AG10803 (cell line): ENCODE results near the gene PRSS33.

Source experiments
- DNase-seq: peaks from one replicate; pipeline ENCODE4 v3.0.0; 2010; ENCODE audit warnings: low read depth
- H3K4me3 ChIP-seq: 2 replicates; pipeline ENCODE4 v1.5.1; 2011; ENCODE audit warnings: mild to moderate bottlenecking, low read length, control low read depth
- TF ChIP-seq, protein P1 (sequence below): conservative IDR thresholded peaks from 2 replicates; pipeline ENCODE4 v1.5.1; 2011; ENCODE audit warnings: mild to moderate bottlenecking, low read length, control low read depth, inconsistent platforms

PRSS33 gene

DNA sequence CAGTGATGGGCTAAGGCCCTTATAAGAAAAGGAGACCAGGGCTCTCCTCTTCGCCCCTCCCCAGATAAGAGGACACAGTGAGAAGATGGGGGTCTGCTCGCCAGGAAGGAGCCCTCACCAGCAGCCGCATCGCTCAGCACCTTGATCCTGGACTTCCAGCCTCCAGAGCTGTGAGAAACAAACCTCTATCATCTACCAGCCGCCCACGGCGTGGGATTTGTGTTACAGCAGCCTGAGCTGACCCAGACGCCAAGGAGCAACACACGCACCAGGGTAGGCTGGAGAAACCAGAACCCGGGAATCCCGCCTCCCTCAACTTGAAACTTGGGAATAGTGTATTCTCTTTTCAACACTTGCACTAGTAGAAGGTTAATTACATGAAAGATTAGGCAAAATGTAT is 38.5 kb upstream of the PRSS33 start:
- DNase-seq, result no peak
- TF ChIP-seq, protein P1, sequence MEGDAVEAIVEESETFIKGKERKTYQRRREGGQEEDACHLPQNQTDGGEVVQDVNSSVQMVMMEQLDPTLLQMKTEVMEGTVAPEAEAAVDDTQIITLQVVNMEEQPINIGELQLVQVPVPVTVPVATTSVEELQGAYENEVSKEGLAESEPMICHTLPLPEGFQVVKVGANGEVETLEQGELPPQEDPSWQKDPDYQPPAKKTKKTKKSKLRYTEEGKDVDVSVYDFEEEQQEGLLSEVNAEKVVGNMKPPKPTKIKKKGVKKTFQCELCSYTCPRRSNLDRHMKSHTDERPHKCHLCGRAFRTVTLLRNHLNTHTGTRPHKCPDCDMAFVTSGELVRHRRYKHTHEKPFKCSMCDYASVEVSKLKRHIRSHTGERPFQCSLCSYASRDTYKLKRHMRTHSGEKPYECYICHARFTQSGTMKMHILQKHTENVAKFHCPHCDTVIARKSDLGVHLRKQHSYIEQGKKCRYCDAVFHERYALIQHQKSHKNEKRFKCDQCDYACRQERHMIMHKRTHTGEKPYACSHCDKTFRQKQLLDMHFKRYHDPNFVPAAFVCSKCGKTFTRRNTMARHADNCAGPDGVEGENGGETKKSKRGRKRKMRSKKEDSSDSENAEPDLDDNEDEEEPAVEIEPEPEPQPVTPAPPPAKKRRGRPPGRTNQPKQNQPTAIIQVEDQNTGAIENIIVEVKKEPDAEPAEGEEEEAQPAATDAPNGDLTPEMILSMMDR, result no peak
- no peak overlapping the region for H3K4me3 ChIP-seq

GRCh38 chr16:2825049-2825742 is 37.8 kb upstream of the PRSS33 start:
- no peak for DNase-seq
- H3K4me3 ChIP-seq, result no peak overlapping the region
- TF ChIP-seq, protein P1, result no peak

GRCh38 chr16:2824626-2825025 is 37.3 kb upstream of the PRSS33 start:
- H3K4me3 ChIP-seq, result no peak overlapping the region
- TF ChIP-seq, protein P1, result no peak
- no peak for DNase-seq

GRCh38 chr16:2822496-2822895 is 35.1 kb upstream of the PRSS33 start:
- no peak overlapping the region for H3K4me3 ChIP-seq
- TF ChIP-seq, protein P1, result no peak
- no peak for DNase-seq

GRCh38 chr16:2822158-2822495 is 34.8 kb upstream of the PRSS33 start:
- no peak overlapping the region for H3K4me3 ChIP-seq
- no peak for DNase-seq
- TF ChIP-seq, protein P1, result no peak

- TF ChIP-seq, protein P1, result no peak
- no peak overlapping the region for H3K4me3 ChIP-seq
- peak; percentile 35 for DNase-seq
Measured at GRCh38 chr16:2821487-2822157, 34.3 kb upstream of the PRSS33 start.
